ENCODE measurements around the gene DDA1.

- TF ChIP-seq CTCF (IDR thresholded peaks at IDR 0.05; ENCODE audit: insufficient read depth, low read length) (no peak), POLR2AphosphoS5 (IDR thresholded peaks at IDR 0.05; ENCODE audit: low read depth) (no peak)
These were observed 21.1 kb downstream of the DDA1 start for GRCh38 chr19:17330262-17331044.

Measured in HL-60 (cell line).